Tibial nerve (tissue), 3 donors: ENCODE data around the gene RTP3.

Experiments
- CTCF ChIP-seq, 5 experiments: fragments of 200-600 bp in 3 of 5; fragments of 450-650 bp in 2 of 5; sonication (generic) in 3 of 5; IDR thresholded peaks; one replicate each; pipeline ENCODE4 v1.5.1; 2016 to 2019; ENCODE audit warnings: antibody characterized with exemption in 5 of 5, mild to moderate bottlenecking in 3 of 5, moderate library complexity in 2 of 5
- POLR2A ChIP-seq, 2 donors: fragments of 450-650 bp; IDR thresholded peaks; one replicate each; pipeline ENCODE4 v1.6.1; 2017; ENCODE audit warnings: antibody characterized with exemption in 2 of 2, mild to moderate bottlenecking in 2 of 2, moderate library complexity in 2 of 2

- TF ChIP-seq CTCF (IDR thresholded peaks at IDR 0.05) (no peak), POLR2A (IDR thresholded peaks at IDR 0.05) (no peak)
Observed at GRCh38 chr3:46463120-46463867, 34.5 kb upstream of the RTP3 start.
